ENCODE results near the gene GAS2L3.

DNA sequence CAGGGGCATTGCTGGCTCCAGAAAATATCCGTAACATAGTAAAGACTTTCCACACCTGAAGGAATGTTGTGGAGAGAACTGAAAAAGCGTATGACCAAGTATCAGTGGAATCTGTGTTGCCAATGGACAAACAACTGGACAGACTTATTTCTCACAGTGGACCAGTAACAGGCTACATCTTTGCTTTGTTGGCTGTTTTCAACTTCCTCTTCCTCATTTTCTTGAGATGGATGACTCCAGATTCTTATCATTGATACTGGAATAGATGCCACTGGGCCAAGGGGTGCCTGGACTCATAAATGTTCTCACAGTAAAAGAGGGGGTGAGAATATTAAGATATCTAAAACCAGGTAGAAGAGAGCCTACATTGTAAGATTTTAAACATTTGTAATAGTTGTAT is 6.4 kb downstream of the GAS2L3 start:
- TF ChIP-seq POLR2AphosphoS5 (IDR thresholded peaks at IDR 0.05; ENCODE audit: borderline replicate concordance, low read depth, low read length) (no peak), EZH2 (IDR thresholded peaks at IDR 0.05) (no peak), FOXP2 (optimal IDR thresholded peaks at IDR 0.05; ENCODE audit: control extremely low read depth, extremely low read length, insufficient read depth) (no peak)
